Stimulated activated CD8-positive, alpha-beta memory T cell treated with anti-CD3 and anti-CD28 coated beads, Interleukin-12 subunit alpha, Interleukin-12 subunit beta, amount 100 ng/mL, for 1 hour (primary cell): ENCODE measurements around the gene GNAI1.
"Not testable (repeated sequence)": the region's sequence is repeated elsewhere in the genome, so short reads cannot be mapped to it uniquely, and the experiment has no call there.

Experiments
- DNase-seq: peaks from one replicate; pipeline ENCODE4 v3.0.0-alpha.2; 2020; ENCODE audit warnings: low read depth

The GNAI1 gene

DNA sequence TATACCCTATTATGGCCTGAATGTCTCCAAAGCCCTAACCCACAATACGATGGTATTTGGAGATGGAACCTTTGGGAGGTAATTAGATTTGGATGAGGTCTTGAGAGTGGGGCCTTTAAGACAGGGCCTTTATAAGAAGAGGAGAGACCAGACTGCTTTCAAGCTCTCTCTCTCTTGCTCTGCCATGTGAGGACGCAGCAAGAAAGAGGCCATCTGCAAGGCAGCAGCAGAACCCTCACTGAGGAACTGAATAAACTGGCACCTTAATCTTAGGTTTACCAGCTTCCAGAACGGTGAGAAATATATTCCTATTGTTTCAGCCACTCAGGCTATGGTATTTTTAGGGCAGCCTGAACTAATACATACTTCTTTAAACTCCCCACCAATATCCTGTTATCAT is 2.0 kb upstream of the GNAI1 start:
- DNase-seq, result no peak

DNA sequence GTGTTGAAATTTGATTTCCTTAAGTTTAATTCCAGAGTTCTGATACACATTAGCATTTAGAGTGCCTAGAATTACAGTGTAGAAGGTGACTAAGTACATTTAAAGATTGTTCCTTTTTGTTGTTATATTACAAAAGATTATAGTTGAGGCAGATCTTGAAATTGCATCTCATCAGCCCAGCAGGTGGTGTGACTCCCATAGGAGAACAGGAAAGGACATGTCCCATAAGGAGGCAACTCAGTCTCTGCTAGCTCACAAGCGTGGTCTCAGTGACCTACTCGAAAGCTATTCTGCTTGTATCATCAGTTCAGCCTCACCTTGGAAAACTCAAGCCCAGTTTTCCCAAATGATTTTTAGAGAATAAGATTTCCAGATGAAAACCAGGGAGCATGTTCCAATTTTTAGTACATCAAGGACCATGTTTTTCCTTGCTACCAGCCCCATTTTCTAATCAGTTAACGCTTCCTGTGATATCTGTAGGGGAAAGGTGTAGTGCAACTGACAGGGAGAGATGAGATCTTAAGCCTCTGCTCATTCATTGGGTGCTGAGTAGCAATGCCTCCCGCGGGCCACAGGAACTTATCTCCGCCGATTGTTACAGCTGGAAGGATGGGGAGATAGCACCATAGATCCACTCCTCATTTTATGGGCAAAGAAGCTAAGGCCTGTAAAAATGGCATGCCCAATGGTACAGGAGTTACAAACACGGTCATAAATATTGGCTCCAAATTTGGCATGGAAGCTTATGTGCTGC is 1.1 kb upstream of the GNAI1 start:
- DNase-seq, result no peak

DNA sequence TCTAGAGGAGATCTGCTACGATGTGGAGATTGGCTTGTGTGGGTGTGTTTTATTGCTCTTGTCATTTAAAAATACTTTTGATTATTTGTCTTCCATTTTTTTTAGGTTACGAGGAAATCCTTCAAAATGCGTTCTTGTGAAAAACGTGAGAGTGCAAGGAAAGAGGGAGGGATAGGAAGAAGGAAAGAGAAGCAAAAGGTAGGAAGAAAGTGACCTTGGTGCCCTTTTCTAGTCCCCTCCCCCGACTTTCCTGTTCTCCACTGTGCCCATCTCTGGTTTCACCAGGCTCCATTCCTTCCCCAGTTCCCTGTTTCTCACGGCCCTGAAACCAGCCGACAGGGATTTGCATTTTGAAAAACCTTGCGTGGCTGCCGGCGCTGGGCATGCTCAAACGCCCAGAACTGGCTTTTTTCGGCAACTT is 506 bp upstream of the GNAI1 start:
- no peak for DNase-seq

DNA sequence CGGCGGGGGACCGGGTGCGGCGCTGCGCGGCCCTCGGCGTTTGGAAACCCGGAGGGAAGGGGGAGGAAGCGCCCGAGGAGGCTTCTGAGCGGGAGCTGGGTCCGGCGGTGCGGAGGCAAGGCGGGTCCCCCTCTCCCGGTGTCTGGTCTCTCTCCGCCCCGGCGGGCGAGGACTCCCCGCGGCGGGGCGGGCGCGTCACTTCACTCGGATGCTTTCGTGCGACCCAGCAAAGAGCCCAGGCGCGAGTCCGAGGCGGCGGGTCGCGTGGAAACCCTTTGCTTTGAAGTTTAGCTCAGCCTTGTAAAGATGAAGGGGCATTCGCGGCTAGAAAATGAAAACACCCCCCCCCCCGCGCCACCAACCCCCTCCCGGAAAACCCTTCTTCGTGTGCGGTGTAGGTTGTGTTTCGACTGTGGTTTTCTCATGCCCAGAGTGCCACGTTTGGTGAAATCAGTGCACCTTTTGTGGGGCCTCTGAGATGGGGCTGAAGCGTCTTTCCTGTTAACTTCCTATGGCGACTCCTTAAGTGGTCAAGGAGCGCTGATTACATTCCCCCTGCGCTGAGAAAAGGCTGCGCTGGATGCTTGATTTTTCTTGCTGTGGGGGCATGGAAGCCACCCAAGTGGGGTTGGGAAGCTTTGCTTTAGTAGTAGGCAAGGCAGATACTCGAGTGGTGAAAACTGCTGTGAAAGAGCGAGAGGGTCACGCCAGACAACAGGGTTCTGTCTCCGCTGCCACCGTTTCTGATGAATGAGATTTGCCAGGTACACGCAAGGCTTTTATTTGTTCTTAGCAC is 876 bp downstream of the GNAI1 start:
- no peak for DNase-seq

DNA sequence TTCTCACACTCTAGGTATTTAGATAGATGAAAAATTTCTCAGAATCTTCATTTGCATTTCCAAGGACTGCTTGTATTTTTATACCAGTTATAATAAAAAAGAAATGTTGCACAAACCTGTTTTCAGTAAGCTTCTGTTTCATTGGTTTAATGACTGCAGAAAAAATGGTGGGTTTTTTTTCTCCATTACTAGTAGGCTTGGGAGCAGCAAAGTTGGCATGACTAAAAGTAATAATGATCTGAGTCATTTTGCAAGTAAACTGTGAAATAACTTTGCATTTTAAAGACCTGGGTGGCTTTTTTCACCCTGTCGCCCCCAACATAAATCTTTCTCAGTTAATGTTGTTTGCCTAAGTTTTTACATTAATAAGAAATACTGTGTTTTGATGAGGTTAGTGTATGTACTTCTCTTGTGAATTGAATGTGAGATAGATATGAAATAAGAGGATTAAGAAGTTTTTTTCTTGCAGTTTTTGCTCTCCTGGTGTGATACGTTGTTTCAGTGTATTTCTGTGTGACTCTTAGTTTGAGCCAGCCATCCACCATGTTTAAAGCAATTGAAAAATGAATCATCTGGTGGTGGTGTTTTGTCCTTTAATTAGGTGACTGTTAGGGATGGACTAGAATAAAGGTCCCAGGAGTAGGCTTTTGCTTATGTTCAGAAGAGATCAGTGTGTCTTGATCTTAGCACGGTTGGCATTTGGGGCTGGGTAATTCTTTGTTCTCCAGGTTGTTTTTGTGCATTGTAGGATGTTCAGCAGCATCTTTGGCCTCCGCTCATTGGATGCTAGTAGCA is 1.8 kb downstream of the GNAI1 start:
- DNase-seq, result no peak

DNA sequence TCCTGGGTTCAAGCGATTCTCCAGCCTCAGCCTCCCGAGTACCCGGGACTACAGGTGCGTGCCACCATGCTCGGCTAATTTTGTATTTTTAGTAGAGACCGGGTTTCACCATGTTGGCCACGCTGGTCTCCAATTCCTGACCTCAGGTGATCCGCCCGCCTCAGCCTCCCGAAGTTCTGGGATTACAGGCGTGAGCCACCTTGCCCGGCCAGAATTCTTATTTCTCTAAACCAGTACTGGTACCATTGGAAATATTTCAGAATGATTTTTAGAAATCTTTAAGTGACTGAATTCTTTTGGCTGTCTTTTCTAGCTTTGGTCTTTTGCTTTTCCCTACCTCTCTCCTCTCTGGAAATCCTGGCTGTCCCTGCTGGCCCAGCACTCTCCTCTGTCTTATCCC is 2.8 kb downstream of the GNAI1 start:
- DNase-seq, result no peak

DNA sequence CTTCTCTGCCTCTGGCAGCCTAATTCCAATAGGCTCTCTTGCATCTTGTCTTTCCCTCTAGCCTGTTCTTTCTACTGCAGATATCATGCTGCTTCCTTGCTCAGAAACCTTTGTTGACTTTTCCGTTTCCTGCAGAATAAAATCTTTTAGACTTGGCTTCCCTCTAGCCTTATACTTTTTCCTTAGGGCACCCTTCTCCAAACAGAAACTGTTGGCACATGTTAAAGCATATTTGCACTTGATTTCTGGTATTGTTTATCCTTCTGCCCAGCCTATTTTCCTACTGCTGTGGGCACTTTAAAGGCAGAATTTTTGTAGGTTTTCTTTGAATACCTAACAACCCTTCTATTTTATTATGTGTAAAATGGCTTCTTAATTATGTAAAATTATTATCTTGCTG is 4.6 kb downstream of the GNAI1 start:
- no peak for DNase-seq

DNA sequence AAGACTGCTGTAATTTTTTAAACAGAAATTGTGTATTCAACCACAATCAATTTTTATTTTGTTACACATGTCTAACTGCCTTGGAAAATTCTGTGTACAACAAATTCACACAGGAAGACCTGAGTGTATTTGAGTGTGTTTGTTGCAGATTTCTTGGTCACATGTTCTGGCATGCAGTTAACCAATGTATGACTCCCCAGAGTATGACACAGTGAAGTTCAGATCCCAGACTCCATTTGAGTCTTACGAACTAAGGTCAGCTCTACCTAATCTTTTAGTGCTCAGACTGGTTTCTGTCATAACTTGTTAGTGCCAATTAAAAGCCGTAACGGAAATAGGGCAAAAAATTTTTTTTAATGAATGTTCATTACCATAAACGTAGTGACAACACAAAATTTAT is 5.8 kb downstream of the GNAI1 start:
- no peak for DNase-seq

DNA sequence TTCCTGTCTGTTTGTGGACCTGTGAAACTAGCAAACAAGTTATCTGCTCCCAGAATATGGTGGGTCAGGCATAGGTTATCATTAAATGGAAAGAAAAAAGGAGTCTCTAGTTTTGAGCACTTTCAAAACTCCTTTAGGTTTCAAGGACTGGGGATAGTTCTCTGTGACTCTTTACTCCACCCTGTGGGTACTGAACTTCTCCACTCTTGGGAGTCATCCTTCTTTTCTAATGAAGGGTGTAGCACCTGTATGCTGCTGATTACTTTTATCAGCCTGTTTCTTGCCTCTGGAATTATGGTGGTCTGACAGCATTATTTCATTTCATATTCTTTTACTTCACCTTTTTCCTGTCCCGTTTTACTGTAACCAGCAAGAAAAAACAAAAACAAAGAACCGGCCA is 6.7 kb downstream of the GNAI1 start:
- DNase-seq, result no peak

DNA sequence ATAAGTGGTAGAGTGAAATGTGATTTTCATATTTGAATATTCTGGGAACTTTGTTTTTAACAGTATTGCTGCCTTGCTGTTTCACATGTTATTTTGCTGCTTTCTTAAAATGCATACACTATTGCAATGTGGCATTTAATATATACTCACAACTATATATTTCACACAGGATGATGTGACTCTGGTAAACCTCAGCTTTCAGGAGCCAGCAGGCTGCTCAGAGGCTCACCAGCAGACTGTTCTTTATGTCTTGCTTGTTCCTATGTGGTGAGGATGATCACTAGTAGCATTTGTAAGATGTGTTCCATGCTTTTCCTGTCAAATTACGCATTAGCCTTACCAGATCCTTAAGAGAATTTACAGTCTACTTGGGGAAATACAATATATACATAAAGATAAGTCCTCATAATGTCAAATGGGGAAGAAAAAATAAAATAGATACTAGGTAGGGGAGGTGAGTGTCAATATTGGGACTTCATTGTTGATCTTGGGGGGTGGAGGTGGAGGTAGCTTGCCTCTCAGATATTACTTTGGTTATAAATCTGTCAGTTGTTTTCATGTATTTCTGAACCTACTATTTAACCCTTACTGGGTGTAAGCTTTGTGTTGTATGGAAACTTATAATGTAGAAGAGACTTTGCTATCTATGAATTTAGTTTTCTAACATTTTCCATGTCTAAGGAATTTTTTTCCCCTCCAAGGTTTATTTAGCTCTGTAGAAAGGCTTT is 8.4 kb downstream of the GNAI1 start:
- no peak for DNase-seq

DNA sequence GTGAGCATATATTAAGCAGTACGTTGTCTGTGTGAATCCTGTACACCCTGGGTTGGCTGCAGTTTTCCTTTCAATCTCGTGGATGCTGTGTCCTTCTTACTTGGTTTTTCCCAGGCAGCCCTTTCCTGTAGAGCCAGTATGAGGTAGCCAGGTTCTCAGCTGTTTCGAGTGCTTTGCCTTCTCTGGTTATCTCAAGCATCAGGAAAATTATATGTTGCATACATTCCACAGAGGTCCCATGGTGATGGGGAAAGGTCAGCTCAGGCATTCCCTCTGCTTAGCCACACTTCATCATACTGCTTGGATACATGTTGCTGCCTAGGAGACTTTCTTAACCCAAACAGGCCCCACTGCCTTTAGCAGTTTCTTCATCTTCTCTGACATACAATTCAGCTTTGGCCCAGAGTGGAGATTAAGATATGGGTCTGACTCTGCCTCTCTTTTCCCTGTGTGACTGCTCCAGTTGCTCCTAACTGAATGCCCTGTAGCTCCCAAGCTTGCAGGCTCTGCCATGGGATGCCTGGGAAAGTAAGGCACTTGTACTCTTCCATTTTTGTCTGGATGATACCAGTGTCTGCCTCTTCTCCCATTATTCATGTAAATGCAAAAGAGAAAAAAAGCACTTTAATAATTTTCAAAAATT is 11.3 kb downstream of the GNAI1 start:
- no peak for DNase-seq

DNA sequence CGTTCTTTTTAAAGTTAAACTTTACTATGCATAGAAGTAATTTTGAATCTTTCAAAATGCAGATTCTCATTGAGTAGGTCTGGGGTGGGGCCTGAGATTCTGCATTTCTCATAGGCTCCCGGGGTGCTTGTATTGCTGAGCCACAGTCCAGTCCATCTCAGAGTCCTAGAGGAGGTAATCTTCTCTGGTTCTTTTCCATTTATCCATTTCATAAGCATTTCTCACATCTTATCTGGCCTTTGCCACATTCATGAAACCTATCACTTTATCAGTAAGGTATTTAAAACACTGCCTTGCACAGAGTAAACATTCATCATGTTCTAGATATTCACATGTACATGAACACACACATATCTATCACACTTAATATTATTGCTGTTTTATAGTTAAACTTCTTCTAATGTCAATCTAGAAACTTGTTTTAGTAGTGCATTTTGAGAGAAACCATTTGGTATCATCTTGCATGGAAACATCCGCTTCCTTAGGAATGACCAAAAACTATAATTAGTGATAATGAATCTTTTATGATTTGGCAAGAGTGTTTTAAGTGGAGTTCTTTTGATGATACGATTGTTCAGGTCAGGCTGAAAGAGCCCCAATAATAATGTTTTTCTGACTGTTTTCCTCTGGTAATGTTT is 12.0 kb downstream of the GNAI1 start:
- no peak for DNase-seq

DNA sequence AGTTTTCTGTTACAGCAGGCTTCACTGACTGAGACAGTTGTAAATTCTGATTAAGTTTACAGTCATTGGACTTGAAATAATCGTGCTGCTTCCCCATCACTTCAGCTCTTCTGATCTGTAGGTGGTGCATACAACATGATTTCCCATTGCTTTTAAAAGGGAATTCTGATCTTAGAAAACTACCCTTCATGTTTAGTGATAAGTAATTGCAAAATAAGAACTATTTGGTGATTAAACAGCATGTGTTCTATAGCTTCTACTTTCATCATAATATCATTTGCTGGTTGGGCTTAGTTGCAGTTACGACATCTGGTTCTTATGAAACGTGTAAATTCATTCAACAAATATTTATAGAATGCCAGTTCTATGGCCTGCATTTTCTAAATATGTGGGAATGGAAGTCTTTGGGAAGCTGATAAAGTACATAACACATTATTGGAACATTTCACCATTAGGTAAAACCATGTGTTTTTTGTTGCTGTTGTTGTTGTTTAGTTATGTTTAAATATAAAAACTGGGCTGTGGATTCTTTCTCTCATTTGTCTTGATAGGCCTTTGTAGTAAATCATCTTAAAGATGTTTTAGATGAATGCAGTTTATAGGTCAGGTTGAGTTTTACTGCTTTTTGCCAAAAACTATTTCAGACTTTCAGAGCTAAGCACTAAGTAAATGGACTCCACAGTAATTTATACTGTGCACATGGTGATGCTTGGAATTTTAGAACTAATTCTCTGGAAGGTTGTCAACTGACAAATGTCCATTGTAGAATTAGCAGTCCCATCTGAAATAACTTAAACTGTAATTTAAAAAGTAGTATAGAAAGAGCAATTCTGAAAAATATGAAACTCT is 13.1 kb downstream of the GNAI1 start:
- no peak for DNase-seq

DNA sequence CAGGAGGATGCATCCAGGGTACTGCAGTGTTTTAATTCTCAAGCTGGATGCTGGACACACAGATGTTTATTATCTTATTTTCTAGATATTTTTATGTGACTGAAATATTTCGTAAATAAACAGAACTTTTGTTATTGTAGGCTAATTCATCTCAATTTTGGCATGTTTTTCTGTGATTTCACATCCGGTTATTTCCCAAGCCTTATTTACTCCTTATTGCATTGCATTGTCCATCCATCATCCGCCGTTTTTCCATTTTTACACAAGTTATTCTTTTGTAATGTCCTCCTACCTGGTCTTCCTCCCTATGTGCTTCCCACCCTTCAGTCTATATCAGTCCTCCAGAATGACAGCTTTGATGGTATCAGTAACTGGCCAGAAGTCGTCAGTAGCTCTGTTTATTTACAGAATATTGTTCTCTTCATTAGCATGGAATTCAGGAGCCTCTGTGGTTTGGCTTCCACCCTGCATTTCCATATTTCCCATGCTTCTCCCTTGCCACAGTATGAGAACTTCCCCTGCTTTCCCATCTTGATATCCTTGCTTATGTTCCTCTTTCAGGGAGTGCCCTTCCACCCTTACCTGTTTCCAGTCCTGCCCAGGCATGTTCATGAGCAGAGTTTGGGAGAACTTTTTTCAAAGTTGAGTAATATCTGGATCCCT is 16.1 kb downstream of the GNAI1 start:
- no peak for DNase-seq

DNA sequence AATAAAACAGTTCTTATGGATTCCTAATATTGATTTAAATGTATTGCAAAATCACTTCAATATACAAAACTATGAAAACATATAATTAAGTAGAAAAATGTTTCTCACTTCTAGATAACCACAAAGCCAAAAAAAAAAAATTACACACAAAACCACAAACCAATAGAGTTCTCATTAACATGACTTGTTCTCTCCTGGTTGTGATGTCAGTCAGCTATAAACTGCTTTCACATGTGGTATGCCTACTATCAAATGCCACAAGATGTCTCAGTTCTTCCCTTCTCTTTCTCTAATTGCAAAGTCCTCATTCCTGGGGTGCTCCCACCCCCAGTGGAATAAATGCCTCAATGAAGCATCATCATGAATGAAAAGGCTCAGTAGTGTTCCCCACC is 16.6 kb downstream of the GNAI1 start:
- DNase-seq, result no peak

DNA sequence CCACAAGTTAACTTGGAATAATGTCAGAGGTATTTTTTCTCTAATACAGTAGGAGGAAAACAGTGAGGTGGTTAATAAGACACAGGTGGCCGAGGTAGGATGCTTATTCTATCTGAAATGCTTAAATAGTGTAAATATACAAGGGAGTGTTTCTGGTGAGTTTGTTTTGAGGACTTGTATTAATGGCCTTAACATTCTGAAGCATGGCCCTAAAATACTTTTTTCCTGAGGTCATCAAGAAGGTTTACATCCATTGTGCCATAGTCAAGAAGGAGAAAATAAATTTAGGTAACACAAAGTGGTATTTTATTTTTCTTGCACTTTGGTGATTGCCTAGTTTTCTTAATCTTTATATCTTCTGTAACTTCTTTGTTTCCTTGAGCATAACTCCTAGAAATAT is 18.8 kb downstream of the GNAI1 start:
- DNase-seq, result no peak

DNA sequence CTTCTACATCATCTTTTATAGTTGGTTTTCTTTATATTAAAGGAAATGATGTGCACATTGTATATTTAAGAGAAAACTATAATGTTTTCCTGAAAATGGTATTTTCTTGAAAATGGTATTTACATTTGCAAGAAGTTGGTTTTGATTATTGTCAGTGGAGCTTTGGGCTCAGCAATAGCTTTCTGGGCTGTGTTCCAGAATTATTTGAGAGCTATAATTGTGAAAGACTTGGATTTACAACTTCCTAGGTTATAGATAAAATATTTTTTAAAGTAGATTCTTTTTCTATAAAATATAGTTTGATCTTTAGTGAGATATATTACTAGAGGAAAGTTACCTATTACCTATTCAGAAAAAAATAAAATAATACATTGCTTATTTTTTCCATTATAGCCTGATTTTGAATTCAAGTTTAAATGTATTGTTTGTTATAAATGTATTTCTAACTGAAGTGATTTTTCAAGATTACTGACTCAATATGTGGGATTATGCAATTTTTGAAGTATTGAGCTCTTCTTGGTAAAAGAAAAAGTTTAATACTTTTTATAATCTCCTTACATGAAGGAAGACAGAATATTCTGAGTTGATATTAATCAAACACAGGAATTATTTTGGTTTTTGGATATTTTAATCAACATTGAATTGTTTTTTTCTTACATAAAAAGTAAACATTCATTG is 20.2 kb downstream of the GNAI1 start:
- no peak for DNase-seq

DNA sequence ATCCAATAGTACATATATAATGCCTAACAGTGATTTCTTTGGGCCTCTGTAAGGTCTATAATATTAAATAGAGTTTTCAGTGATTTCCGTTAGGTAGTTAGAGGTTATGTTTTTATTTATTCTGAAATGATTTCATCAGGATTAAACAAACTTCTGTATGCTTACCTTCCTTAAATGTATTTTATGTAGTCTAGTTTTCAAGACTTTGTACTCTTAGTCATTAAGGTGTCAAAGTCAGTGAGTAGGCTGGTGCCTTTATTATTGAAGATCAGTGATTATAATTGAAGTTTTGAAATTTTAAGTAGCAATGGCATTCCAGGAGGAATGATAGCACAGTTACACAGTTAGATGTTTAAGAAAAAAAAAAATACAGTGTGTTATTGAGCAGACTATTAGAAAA is 20.7 kb downstream of the GNAI1 start:
- no peak for DNase-seq

DNA sequence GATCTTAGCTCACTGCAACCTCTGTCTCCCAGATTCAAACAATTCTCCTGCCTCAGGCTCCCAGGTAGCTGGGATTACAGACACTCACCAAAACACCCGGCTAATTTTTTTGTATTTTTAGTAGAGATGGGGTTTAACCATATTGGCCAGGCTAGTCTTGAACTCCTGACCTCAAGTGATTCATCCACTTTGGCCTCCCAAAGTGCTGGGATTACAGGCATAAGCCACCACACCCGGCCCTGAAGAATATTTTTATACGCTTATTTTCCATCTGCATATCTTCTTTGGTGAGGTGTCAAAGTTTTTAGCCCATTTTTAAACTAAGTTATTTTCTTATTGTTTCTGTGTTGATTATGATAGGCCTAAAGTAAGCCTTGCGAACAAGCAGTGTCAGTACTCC is 23.1 kb downstream of the GNAI1 start:
- not testable (repeated sequence) for DNase-seq
